H9 (cell line): ENCODE measurements around the gene DNASE1L3. TPM values are rescaled to one million over a fixed set of nuclear protein-coding genes. Genes with fewer than 3 reads are reported as not detected.

Experiments
- DNase-seq: peaks from one replicate; pipeline ENCODE4 v3.0.0-alpha.2; 2017
- H2AFZ ChIP-seq: one replicate; pipeline ENCODE4 v1.6.1; 2013; ENCODE audit warnings: mild to moderate bottlenecking, low read length, control low read depth, moderate library complexity
- H2AK5ac ChIP-seq: 2 replicates; pipeline ENCODE4 v1.6.1; 2013; ENCODE audit warnings: low read length, control low read depth, mixed read lengths; ENCODE audit not compliant: insufficient read length
- H2BK120ac ChIP-seq: one replicate; pipeline ENCODE4 v1.6.1; 2013; ENCODE audit warnings: low read depth, mild to moderate bottlenecking, low read length, control low read depth, inconsistent platforms; ENCODE audit not compliant: poor library complexity, severe bottlenecking
- H2BK12ac ChIP-seq: 2 replicates; pipeline ENCODE4 v1.6.1; 2013; ENCODE audit warnings: low read length, control low read depth, mixed read lengths, low read depth; ENCODE audit not compliant: insufficient read length
- H2BK15ac ChIP-seq: 2 replicates; pipeline ENCODE4 v1.6.1; 2013; ENCODE audit warnings: low read depth, low read length, control low read depth
- H2BK20ac ChIP-seq: one replicate; pipeline ENCODE4 v1.6.1; 2013; ENCODE audit warnings: low read depth, mild to moderate bottlenecking, low read length, control low read depth, inconsistent platforms; ENCODE audit not compliant: poor library complexity, severe bottlenecking
- H2BK5ac ChIP-seq: 2 replicates; pipeline ENCODE4 v1.6.1; 2013; ENCODE audit warnings: low read length, control low read depth, mixed read lengths; ENCODE audit not compliant: insufficient read length
- H3K14ac ChIP-seq: 2 replicates; pipeline ENCODE4 v1.6.1; 2013; ENCODE audit warnings: low read length, control low read depth; ENCODE audit not compliant: insufficient read depth
- H3K18ac ChIP-seq: 2 replicates; pipeline ENCODE4 v1.6.1; 2013; ENCODE audit warnings: low read depth, mild to moderate bottlenecking, mixed read lengths, low read length, control low read depth; ENCODE audit not compliant: insufficient read length
- H3K23ac ChIP-seq: 2 replicates; pipeline ENCODE4 v1.6.1; 2013; ENCODE audit warnings: low read length, control low read depth, mixed read lengths, low read depth; ENCODE audit not compliant: insufficient read length
- H3K23me2 ChIP-seq: 2 replicates; pipeline ENCODE4 v1.6.1; 2013; ENCODE audit warnings: low read depth, mild to moderate bottlenecking, mixed read lengths, low read length, control low read depth; ENCODE audit not compliant: insufficient read length, poor library complexity, severe bottlenecking
- H3K27ac ChIP-seq: 2 replicates; pipeline ENCODE4 v1.5.1; 2013; ENCODE audit warnings: low read length, control low read depth, mixed read lengths, low read depth; ENCODE audit not compliant: insufficient read length
- H3K27me3 ChIP-seq: 2 replicates; pipeline ENCODE4 v1.6.1; 2013; ENCODE audit warnings: low read length, control low read depth, inconsistent platforms; ENCODE audit not compliant: insufficient read depth
- H3K4ac ChIP-seq: 2 replicates; pipeline ENCODE4 v1.6.1; 2013; ENCODE audit warnings: low read depth, mild to moderate bottlenecking, control low read depth, inconsistent platforms, low read length, moderate library complexity
- H3K4me1 ChIP-seq: 2 replicates; pipeline ENCODE4 v1.6.1; 2013; ENCODE audit warnings: low read length, control low read depth, inconsistent platforms; ENCODE audit not compliant: insufficient read depth
- H3K4me2 ChIP-seq: 2 replicates; pipeline ENCODE4 v1.6.1; 2013; ENCODE audit warnings: low read length, control low read depth, mixed read lengths; ENCODE audit not compliant: insufficient read length, insufficient read depth
- H3K56ac ChIP-seq: 2 replicates; pipeline ENCODE4 v1.6.1; 2013; ENCODE audit warnings: low read depth, mild to moderate bottlenecking, mixed read lengths, low read length, control low read depth; ENCODE audit not compliant: insufficient read length
- H3K79me1 ChIP-seq: 2 replicates; pipeline ENCODE4 v1.6.1; 2013; ENCODE audit warnings: low read depth, mild to moderate bottlenecking, moderate library complexity, low read length, control low read depth, inconsistent platforms; ENCODE audit not compliant: insufficient read depth, poor library complexity, severe bottlenecking
- H3K79me2 ChIP-seq: 2 replicates; pipeline ENCODE4 v1.6.1; 2013; ENCODE audit warnings: low read length, control low read depth, inconsistent platforms; ENCODE audit not compliant: insufficient read depth
- H3K9ac ChIP-seq: 2 replicates; pipeline ENCODE4 v1.6.1; 2013; ENCODE audit warnings: low read length, control low read depth, mixed read lengths; ENCODE audit not compliant: insufficient read length; ENCODE audit errors: extremely low read depth
- H3K9me3 ChIP-seq: one replicate; pipeline ENCODE4 v1.6.1; 2013; ENCODE audit warnings: low read depth, low read length, inconsistent platforms; ENCODE audit not compliant: control insufficient read depth
- H3T11ph ChIP-seq: one replicate; pipeline ENCODE4 v1.6.1; 2013; ENCODE audit warnings: mild to moderate bottlenecking, low read length, control low read depth, inconsistent platforms
- H4K20me1 ChIP-seq: one replicate; pipeline ENCODE4 v1.6.1; 2013; ENCODE audit not compliant: control insufficient read depth, insufficient read length, insufficient read depth
- H4K5ac ChIP-seq: 2 replicates; pipeline ENCODE4 v1.6.1; 2013; ENCODE audit warnings: low read depth, mild to moderate bottlenecking, mixed read lengths, low read length, control low read depth; ENCODE audit not compliant: insufficient read length
- H4K8ac ChIP-seq: replicated peaks from 2 replicates; pipeline ENCODE4 v1.6.1; 2013; ENCODE audit warnings: low read length, control low read depth, mixed read lengths, low read depth; ENCODE audit not compliant: insufficient read length
- H4K91ac ChIP-seq: 2 replicates; pipeline ENCODE4 v1.6.1; 2013; ENCODE audit warnings: low read depth, mild to moderate bottlenecking, moderate library complexity, mixed read lengths, low read length, control low read depth; ENCODE audit not compliant: insufficient read length
- H3K27ac Mint-ChIP-seq, 3 experiments: 2 replicates in 2 of 3; 3 replicates in 1 of 3; pipeline ENCODE4 v1.8.0; 2020 to 2021; ENCODE audit warnings: mixed read lengths in 3 of 3, mild to moderate bottlenecking in 1 of 3, moderate library complexity in 1 of 3
- H3K27me3 Mint-ChIP-seq: 2 replicates; pipeline ENCODE4 v1.8.0; 2021; ENCODE audit warnings: low read depth, mild to moderate bottlenecking, moderate library complexity, mixed read lengths
- H3K36me3 Mint-ChIP-seq, 3 experiments: 2 replicates in 2 of 3; 3 replicates in 1 of 3; pipeline ENCODE4 v1.8.0; 2020 to 2021; ENCODE audit warnings: low read depth in 3 of 3, mixed read lengths in 3 of 3; ENCODE audit not compliant: insufficient read depth in 1 of 3
- H3K4me1 Mint-ChIP-seq, 2 experiments: 2 replicates each; pipeline ENCODE4 v1.8.0; 2020; ENCODE audit warnings: mixed read lengths in 2 of 2
- H3K4me3 Mint-ChIP-seq, 2 experiments: 2 replicates in 1 of 2; 3 replicates in 1 of 2; pipeline ENCODE4 v1.8.0; 2020 to 2021; ENCODE audit warnings: mild to moderate bottlenecking in 2 of 2, mixed read lengths in 2 of 2, moderate library complexity in 1 of 2
- H3K9me3 Mint-ChIP-seq, 2 experiments: 2 replicates in 1 of 2; 3 replicates in 1 of 2; pipeline ENCODE4 v1.8.0; 2020; ENCODE audit warnings: mild to moderate bottlenecking in 2 of 2, mixed read lengths in 2 of 2, moderate library complexity in 1 of 2
- CTCF ChIP-seq: fragments of 200-600 bp; sonication (generic); conservative IDR thresholded peaks from 3 replicates; pipeline ENCODE4 v1.8.0; 2021; ENCODE audit warnings: antibody characterized with exemption, mild to moderate bottlenecking
- WGBS: extraction: QIAGEN DNeasy Blood & Tissue Kit; methylation state at CpG from one replicate; pipeline ENCODE4 v1.1.7; 2013; ENCODE audit warnings: missing lambda C conversion rate, low lambda C conversion rate, mixed read lengths; ENCODE audit not compliant: insufficient read length; ENCODE audit errors: extremely low coverage; 5-methylcytosine and 5-hydroxymethylcytosine counted together
- total RNA-seq: library from RNA; stranded (reverse); gene quantifications from 2 replicates; pipeline ENCODE4 v1.2.1, GENCODE V29; 2021

Gene DNASE1L3
- total RNA-seq, 1 experiment from 2014 or later = not detected

GRCh38 chr3:58260261-58260731 is 49.5 kb upstream of the DNASE1L3 start:
- Histone ChIP-seq H3K79me1 (no peaks in the 10 kb centered on the region), H3K9ac (no peak overlapping the region), H4K20me1 (no peaks in the 10 kb centered on the region), H3K14ac (no peak overlapping the region), H4K91ac (no peak overlapping the region), H3K4me2 (no peak overlapping the region), H3K79me2 (no peaks in the 10 kb centered on the region), H2BK5ac (no peak overlapping the region), H2BK12ac (no peak overlapping the region), H3K56ac (no peak overlapping the region), H2AFZ (no peak overlapping the region), H4K5ac (no peak overlapping the region), H3K4me1 (no peaks in the 10 kb centered on the region), H2BK120ac (no peak overlapping the region), H3K4ac (no peak overlapping the region), H3K27ac (no peak overlapping the region), H3K23me2 (no peaks in the 10 kb centered on the region), H3T11ph (no peak overlapping the region), H2BK15ac (no peak overlapping the region), H3K9me3 (no peaks in the 10 kb centered on the region), H4K8ac (no peak overlapping the region), H3K18ac (no peak overlapping the region), H3K27me3 (no peaks in the 10 kb centered on the region), H2BK20ac (no peak overlapping the region), H2AK5ac (no peak overlapping the region), H3K23ac (no peak overlapping the region)
- no peak overlapping the region for H3K4me3 Mint-ChIP-seq
- WGBS = no CpG with 5 or more reads among the region's 6 CpGs
- no peak overlapping the region; a peak in 1 of 7 replicates for H3K27ac Mint-ChIP-seq
- no peaks in the 10 kb centered on the region for H3K36me3 Mint-ChIP-seq
- no peaks in the 10 kb centered on the region for H3K9me3 Mint-ChIP-seq
- no peaks in the 10 kb centered on the region; the same call in 1 of the 2 replicates for H3K27me3 Mint-ChIP-seq
- no peak for TF ChIP-seq CTCF
- no peak for DNase-seq
- no peaks in the 10 kb centered on the region for H3K4me1 Mint-ChIP-seq
